Measurements from ENCODE around the gene CATSPER3. TPM values are rescaled to one million over a fixed set of nuclear protein-coding genes. Genes with fewer than 3 reads are reported as not detected.

The CATSPER3 gene
- total RNA-seq, 1 donor from 2014 or later: 0.39 TPM

DNA sequence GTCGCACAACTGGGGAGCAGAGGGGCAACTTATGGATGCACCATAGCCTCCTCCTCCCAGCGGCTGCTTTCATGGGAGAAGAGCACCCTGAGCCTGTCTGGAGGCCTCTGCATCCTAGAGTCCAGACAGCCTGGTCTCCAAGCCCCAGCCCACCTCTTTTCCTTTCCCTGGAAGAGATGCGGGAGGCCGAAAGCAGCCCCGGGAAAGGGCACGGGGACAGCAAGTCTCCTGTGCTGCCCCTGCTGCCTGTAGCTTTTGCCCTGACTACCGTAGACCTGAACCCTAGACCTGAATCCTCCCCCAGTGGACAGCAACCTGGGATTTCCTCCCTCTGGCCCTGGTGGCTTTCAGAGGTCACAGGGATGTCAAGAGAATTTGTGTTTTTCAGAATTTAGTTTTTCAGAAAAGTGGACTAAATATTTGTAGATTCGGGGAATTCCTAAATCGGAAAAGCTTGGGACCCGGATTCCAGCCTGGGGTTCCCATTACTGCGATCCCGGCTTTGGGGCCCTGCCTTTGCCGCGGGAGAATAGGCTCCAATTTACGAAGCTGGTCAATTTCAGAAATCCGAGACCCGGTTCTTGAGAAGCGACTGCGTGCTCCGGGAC, 70.6 kb downstream of the CATSPER3 start:
- Histone ChIP-seq H3K4me2 (ENCODE audit: low read length) (no peak overlapping the region), H3K4me3 (ENCODE audit: insufficient read depth, low read depth, low read length) (no peak overlapping the region), H4K20me1 (ENCODE audit: insufficient read depth, low read length) (peaks cover 22% of the 10 kb centered on the region), H3K9ac (ENCODE audit: low read length) (no peak overlapping the region), H3K9me3 (ENCODE audit: insufficient read depth, low read depth, low read length) (no peaks in the 10 kb centered on the region), H3K79me2 (ENCODE audit: insufficient read depth, low read length) (no peaks in the 10 kb centered on the region), H3K4me1 (ENCODE audit: insufficient read depth, low read length) (peaks cover 4% of the 10 kb centered on the region), H3K36me3 (ENCODE audit: insufficient read depth, low read length) (no peaks in the 10 kb centered on the region), H3K27ac (ENCODE audit: low read depth, low read length) (no peak overlapping the region), H3K27me3 (ENCODE audit: insufficient read depth, low read length) (peaks cover 89% of the 10 kb centered on the region), H2AFZ (ENCODE audit: low read depth, low read length) (no peak overlapping the region)
- H3K9me3 Mint-ChIP-seq (ENCODE audit: unreplicated experiment): peaks cover 7% of the 10 kb centered on the region
- peak overlapping the region; percentile 18 for H3K27ac Mint-ChIP-seq (ENCODE audit: unreplicated experiment)
- no peak for FAIRE-seq
- DNase-seq (ENCODE audit: low read depth): no peak
- H3K4me3 Mint-ChIP-seq (ENCODE audit: unreplicated experiment): no peak overlapping the region
- H3K27me3 Mint-ChIP-seq (ENCODE audit: low read depth, unreplicated experiment): peaks cover 74% of the 10 kb centered on the region
- H3K36me3 Mint-ChIP-seq (ENCODE audit: low read depth, unreplicated experiment): peaks cover 6% of the 10 kb centered on the region
- H3K4me1 Mint-ChIP-seq (ENCODE audit: low read depth, unreplicated experiment): no peaks in the 10 kb centered on the region
- TF ChIP-seq, protein P1, sequence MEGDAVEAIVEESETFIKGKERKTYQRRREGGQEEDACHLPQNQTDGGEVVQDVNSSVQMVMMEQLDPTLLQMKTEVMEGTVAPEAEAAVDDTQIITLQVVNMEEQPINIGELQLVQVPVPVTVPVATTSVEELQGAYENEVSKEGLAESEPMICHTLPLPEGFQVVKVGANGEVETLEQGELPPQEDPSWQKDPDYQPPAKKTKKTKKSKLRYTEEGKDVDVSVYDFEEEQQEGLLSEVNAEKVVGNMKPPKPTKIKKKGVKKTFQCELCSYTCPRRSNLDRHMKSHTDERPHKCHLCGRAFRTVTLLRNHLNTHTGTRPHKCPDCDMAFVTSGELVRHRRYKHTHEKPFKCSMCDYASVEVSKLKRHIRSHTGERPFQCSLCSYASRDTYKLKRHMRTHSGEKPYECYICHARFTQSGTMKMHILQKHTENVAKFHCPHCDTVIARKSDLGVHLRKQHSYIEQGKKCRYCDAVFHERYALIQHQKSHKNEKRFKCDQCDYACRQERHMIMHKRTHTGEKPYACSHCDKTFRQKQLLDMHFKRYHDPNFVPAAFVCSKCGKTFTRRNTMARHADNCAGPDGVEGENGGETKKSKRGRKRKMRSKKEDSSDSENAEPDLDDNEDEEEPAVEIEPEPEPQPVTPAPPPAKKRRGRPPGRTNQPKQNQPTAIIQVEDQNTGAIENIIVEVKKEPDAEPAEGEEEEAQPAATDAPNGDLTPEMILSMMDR (IDR thresholded peaks at IDR 0.05; ENCODE audit: insufficient read depth, low read depth, low read length): no peak
- no peak for TF ChIP-seq EZH2 (IDR thresholded peaks at IDR 0.05; ENCODE audit: insufficient read depth, low read length)

DNA sequence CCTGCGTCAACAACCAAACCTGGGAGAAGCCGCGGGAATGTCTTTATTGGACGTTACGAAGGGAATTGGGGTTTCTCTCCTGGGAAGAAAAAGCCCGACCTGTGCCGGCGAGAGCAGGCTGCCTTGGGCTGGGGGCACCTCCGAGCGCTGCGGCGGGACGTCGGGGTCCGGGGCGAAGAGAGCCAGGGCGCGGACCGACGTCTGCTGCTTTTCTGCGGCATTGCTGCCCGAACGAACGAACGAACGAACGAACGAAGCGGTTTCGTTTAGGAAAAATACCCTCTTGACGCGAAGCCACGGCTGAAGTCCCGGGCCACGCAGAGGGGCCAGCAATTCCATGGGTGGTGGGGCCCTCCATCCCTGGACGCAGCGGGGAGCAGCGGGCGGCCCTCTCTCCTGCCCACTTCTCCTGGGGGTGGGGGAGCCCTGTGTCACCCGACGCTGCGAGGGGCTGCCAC, 71.1 kb downstream of the CATSPER3 start:
- Mint-ChIP-seq H3K4me1 (ENCODE audit: low read depth, unreplicated experiment) (no peaks in the 10 kb centered on the region), H3K27ac (ENCODE audit: unreplicated experiment) (no peak overlapping the region), H3K27me3 (ENCODE audit: low read depth, unreplicated experiment) (peaks cover 79% of the 10 kb centered on the region)

DNA sequence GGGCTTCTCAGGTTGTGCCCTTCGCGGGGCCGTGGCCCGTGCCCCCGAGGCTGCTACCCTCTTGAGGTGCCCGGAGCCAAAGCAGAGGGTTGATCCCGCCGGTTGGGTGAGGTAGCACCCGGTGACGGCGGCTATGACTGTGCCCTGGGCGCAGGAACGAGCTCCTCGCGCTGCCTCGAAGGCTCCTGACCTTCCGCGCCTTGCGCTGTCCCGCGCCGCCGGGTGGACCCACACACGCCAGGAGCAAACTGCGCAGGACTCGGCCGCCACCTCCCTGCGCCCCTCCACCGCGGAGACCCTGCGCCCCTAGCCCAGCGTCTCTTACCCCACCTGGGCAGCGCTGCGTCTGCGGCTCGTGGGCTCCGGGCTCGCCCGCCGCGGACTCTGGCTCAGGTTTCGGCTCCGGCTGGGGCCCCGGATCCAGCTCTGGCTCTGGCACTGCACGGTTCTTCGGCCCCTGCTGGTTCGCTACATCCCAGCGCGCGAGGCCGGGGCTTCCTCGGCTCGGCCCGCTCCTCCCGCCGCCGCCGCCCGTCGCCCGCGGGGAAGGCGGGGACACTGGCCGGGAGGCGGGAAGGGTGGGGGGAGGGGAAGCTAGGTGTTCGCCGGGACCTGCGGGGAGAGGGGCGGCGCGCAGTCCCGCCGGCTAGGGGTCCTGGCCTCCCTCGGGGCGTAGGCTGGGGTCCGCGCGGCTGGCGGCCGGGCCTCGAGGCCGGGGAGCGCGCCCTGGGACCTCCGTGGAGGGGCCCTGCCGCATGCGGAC, 71.7 kb downstream of the CATSPER3 start:
- TF ChIP-seq, protein P1 (IDR thresholded peaks at IDR 0.05; ENCODE audit: insufficient read depth, low read depth, low read length): no peak
- TF ChIP-seq EZH2 (IDR thresholded peaks at IDR 0.05; ENCODE audit: insufficient read depth, low read length): peak; percentile 97
- H4K20me1 ChIP-seq (ENCODE audit: insufficient read depth, low read length): peaks cover 22% of the 10 kb centered on the region
- Mint-ChIP-seq H3K4me1 (ENCODE audit: low read depth, unreplicated experiment) (no peaks in the 10 kb centered on the region), H3K27ac (ENCODE audit: unreplicated experiment) (no peak overlapping the region), H3K27me3 (ENCODE audit: low read depth, unreplicated experiment) (peaks cover 83% of the 10 kb centered on the region), H3K4me3 (ENCODE audit: unreplicated experiment) (no peak overlapping the region), H3K36me3 (ENCODE audit: low read depth, unreplicated experiment) (peaks cover 6% of the 10 kb centered on the region), H3K9me3 (ENCODE audit: unreplicated experiment) (peaks cover 7% of the 10 kb centered on the region)
- no peaks in the 10 kb centered on the region for H3K4me1 ChIP-seq (ENCODE audit: insufficient read depth, low read length)
- H3K9me3 ChIP-seq (ENCODE audit: insufficient read depth, low read depth, low read length): no peaks in the 10 kb centered on the region
- no peak overlapping the region for H3K4me2 ChIP-seq (ENCODE audit: low read length)
- no peak overlapping the region for H3K4me3 ChIP-seq (ENCODE audit: insufficient read depth, low read depth, low read length)
- H2AFZ ChIP-seq (ENCODE audit: low read depth, low read length): no peak overlapping the region
- peaks cover 95% of the 10 kb centered on the region for H3K27me3 ChIP-seq (ENCODE audit: insufficient read depth, low read length)
- H3K27ac ChIP-seq (ENCODE audit: low read depth, low read length): no peak overlapping the region
- FAIRE-seq (no peak), DNase-seq (ENCODE audit: low read depth) (no peak)
- H3K79me2 ChIP-seq (ENCODE audit: insufficient read depth, low read length): no peaks in the 10 kb centered on the region
- no peaks in the 10 kb centered on the region for H3K36me3 ChIP-seq (ENCODE audit: insufficient read depth, low read length)
- H3K9ac ChIP-seq (ENCODE audit: low read length): no peak overlapping the region

More for the DNA sequence above, 71.1 kb downstream of the CATSPER3 start:
- Histone ChIP-seq H3K27ac (ENCODE audit: low read depth, low read length) (no peak overlapping the region), H3K36me3 (ENCODE audit: insufficient read depth, low read length) (no peaks in the 10 kb centered on the region), H3K9ac (ENCODE audit: low read length) (no peak overlapping the region), H3K79me2 (ENCODE audit: insufficient read depth, low read length) (no peaks in the 10 kb centered on the region), H3K4me3 (ENCODE audit: insufficient read depth, low read depth, low read length) (no peak overlapping the region), H2AFZ (ENCODE audit: low read depth, low read length) (no peak overlapping the region), H3K4me1 (ENCODE audit: insufficient read depth, low read length) (no peaks in the 10 kb centered on the region), H3K4me2 (ENCODE audit: low read length) (no peak overlapping the region), H4K20me1 (ENCODE audit: insufficient read depth, low read length) (peaks cover 22% of the 10 kb centered on the region), H3K27me3 (ENCODE audit: insufficient read depth, low read length) (peaks cover 91% of the 10 kb centered on the region), H3K9me3 (ENCODE audit: insufficient read depth, low read depth, low read length) (no peaks in the 10 kb centered on the region)
- TF ChIP-seq EZH2 (IDR thresholded peaks at IDR 0.05; ENCODE audit: insufficient read depth, low read length): no peak
- Mint-ChIP-seq H3K9me3 (ENCODE audit: unreplicated experiment) (peaks cover 7% of the 10 kb centered on the region), H3K36me3 (ENCODE audit: low read depth, unreplicated experiment) (peaks cover 6% of the 10 kb centered on the region), H3K4me3 (ENCODE audit: unreplicated experiment) (no peak overlapping the region)
- DNase-seq (ENCODE audit: low read depth) (no peak), FAIRE-seq (no peak)

Data from astrocyte (in vitro differentiated cells and primary cell).